ENCODE results near the gene CACNA2D3.

Gene CACNA2D3

DNA sequence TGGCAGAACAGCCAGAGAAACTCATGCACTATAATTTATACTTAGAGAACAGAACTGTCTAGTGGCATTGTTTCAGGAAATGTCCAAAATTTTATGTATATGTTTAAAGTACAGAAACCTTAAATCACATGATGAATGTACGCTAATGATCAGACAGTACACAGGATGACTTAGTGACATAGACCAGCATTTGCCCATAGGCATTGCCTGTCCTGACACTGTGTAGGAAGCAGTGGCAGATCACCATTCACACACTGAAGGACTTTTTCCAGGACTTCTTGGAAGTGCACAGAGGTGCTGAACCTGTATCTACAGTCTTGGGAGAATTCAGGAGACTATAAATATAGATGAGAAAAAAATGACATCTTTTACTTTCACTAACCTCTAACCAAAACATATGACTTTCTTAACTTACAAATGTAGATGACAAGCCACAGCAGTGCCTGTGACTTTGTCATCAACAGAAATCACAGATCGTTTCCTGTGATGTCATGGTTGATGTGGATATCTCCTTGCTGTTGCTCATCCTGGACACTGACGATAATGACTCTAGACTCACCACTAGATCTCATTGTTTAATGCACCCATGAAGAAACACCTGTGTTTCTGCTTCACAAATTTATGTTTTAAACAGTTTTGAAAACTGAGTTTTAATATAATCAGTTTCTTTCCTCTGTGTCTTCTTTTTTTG, 183.2 kb downstream of the CACNA2D3 start:
- Histone ChIP-seq H3K9me2 (replicated peaks; ENCODE audit: insufficient read depth, low read length) (no peaks in the 10 kb centered on the region), H3K27ac (ENCODE audit: low read depth, low read length) (no peak overlapping the region), H3K4me2 (ENCODE audit: low read depth, low read length, poor library complexity, severe bottlenecking) (no peak overlapping the region), H3K36me3 (ENCODE audit: low read length) (no peaks in the 10 kb centered on the region), H3K79me2 (ENCODE audit: insufficient read depth, low read length) (no peaks in the 10 kb centered on the region), H2AFZ (ENCODE audit: low read depth, low read length, severe bottlenecking) (no peak overlapping the region), H3K27me3 (ENCODE audit: low read length) (no peaks in the 10 kb centered on the region), H4K20me1 (ENCODE audit: low read depth, low read length) (no peaks in the 10 kb centered on the region), H3K9ac (ENCODE audit: low read length) (no peak overlapping the region), H3K4me3 (ENCODE audit: insufficient read depth, low read length, poor library complexity, severe bottlenecking) (no peak overlapping the region), H3F3A (ENCODE audit: insufficient read depth) (no peaks in the 10 kb centered on the region), H3K9me3 (ENCODE audit: insufficient read depth, low read length) (no peaks in the 10 kb centered on the region)
- TF ChIP-seq, protein P1, sequence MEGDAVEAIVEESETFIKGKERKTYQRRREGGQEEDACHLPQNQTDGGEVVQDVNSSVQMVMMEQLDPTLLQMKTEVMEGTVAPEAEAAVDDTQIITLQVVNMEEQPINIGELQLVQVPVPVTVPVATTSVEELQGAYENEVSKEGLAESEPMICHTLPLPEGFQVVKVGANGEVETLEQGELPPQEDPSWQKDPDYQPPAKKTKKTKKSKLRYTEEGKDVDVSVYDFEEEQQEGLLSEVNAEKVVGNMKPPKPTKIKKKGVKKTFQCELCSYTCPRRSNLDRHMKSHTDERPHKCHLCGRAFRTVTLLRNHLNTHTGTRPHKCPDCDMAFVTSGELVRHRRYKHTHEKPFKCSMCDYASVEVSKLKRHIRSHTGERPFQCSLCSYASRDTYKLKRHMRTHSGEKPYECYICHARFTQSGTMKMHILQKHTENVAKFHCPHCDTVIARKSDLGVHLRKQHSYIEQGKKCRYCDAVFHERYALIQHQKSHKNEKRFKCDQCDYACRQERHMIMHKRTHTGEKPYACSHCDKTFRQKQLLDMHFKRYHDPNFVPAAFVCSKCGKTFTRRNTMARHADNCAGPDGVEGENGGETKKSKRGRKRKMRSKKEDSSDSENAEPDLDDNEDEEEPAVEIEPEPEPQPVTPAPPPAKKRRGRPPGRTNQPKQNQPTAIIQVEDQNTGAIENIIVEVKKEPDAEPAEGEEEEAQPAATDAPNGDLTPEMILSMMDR (IDR thresholded peaks at IDR 0.05; ENCODE audit: insufficient read depth, low read length, poor library complexity, severe bottlenecking) = no peak
- no peak for TF ChIP-seq EZH2phosphoT487 (conservative IDR thresholded peaks at IDR 0.05; ENCODE audit: low read length)

DNA sequence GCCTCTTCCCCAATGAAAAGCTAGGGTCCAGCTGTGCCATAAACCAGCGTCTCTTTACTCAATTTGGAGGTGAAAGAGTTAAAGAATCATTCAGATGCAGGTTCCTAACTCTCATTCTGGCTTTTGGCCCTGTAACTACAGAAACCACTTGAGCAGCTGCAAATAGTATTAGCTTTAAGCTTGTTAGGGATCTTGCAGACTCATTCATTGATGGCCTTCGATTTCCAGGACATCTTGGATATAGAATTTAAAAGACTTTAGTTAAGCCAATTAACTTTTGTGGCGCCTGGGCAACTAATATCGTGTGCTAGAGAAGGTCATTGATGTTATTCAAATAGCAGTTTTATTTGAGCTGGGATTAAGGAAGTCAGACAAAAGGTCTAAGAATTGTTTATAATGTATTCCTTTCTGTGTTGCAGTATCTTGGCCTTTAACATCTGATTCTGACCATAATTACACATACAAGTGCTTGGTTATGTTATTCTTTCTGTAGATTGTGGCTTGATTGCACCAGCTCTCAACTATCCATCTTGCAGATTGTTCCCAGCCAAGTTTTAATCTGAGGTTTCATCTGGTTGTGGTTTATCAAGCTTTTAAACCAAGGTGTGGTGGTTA, 185.3 kb downstream of the CACNA2D3 start:
- H3K9me3 ChIP-seq (ENCODE audit: insufficient read depth, low read length) = no peaks in the 10 kb centered on the region
- H3K27ac ChIP-seq (ENCODE audit: low read depth, low read length) = no peak overlapping the region
- H3K36me3 ChIP-seq (ENCODE audit: low read length) = no peaks in the 10 kb centered on the region
- H3K79me2 ChIP-seq (ENCODE audit: insufficient read depth, low read length) = no peaks in the 10 kb centered on the region
- H4K20me1 ChIP-seq (ENCODE audit: low read depth, low read length) = no peaks in the 10 kb centered on the region
- H3K4me3 ChIP-seq (ENCODE audit: insufficient read depth, low read length, poor library complexity, severe bottlenecking) = no peak overlapping the region
- TF ChIP-seq, protein P1 (IDR thresholded peaks at IDR 0.05; ENCODE audit: insufficient read depth, low read length, poor library complexity, severe bottlenecking) = no peak
- TF ChIP-seq EZH2phosphoT487 (conservative IDR thresholded peaks at IDR 0.05; ENCODE audit: low read length) = no peak
- no peaks in the 10 kb centered on the region for H3K27me3 ChIP-seq (ENCODE audit: low read length)
- no peak overlapping the region for H3K9ac ChIP-seq (ENCODE audit: low read length)
- H2AFZ ChIP-seq (ENCODE audit: low read depth, low read length, severe bottlenecking) = no peak overlapping the region
- H3K4me2 ChIP-seq (ENCODE audit: low read depth, low read length, poor library complexity, severe bottlenecking) = no peak overlapping the region
- no peaks in the 10 kb centered on the region for H3K9me2 ChIP-seq (replicated peaks; ENCODE audit: insufficient read depth, low read length)
- no peaks in the 10 kb centered on the region for H3F3A ChIP-seq (ENCODE audit: insufficient read depth)

DNA sequence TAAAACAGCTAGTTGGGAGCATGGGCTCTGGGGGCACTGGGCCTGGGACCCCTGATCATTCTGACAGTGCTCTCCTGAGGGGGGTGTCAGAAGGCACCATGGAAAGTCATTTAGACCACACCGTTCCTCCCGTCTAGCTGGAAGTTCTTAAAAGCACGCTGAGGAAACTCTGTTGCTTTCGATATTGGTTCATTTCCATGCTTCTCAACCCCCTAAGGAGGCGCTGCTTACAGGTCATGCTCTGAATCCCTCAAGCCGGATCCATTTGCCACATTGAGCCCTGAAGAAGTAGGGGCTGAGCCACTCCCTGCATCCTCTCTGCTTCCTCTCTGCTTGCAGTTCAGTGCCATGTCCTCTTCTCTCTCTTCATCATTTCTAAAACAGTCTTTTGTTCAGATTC, 187.2 kb downstream of the CACNA2D3 start:
- Histone ChIP-seq H3K27me3 (ENCODE audit: low read length) (no peaks in the 10 kb centered on the region), H3K27ac (ENCODE audit: low read depth, low read length) (no peak overlapping the region), H3K4me2 (ENCODE audit: low read depth, low read length, poor library complexity, severe bottlenecking) (no peak overlapping the region), H3F3A (ENCODE audit: insufficient read depth) (no peaks in the 10 kb centered on the region), H4K20me1 (ENCODE audit: low read depth, low read length) (no peaks in the 10 kb centered on the region), H3K9me2 (replicated peaks; ENCODE audit: insufficient read depth, low read length) (no peaks in the 10 kb centered on the region), H3K9ac (ENCODE audit: low read length) (no peak overlapping the region), H3K36me3 (ENCODE audit: low read length) (no peaks in the 10 kb centered on the region), H3K4me3 (ENCODE audit: insufficient read depth, low read length, poor library complexity, severe bottlenecking) (no peak overlapping the region), H3K9me3 (ENCODE audit: insufficient read depth, low read length) (no peaks in the 10 kb centered on the region), H2AFZ (ENCODE audit: low read depth, low read length, severe bottlenecking) (no peak overlapping the region), H3K79me2 (ENCODE audit: insufficient read depth, low read length) (no peaks in the 10 kb centered on the region)
- no peak for TF ChIP-seq EZH2phosphoT487 (conservative IDR thresholded peaks at IDR 0.05; ENCODE audit: low read length)
- TF ChIP-seq, protein P1 (IDR thresholded peaks at IDR 0.05; ENCODE audit: insufficient read depth, low read length, poor library complexity, severe bottlenecking) = no peak

All from SU-DHL-6 (cell line).